ENCODE results near the gene KDM6A.

GRCh38 chrX:45011597-45011996, 138.6 kb downstream of the KDM6A start:
- TF ChIP-seq EP300 (IDR thresholded peaks at IDR 0.05; ENCODE audit: borderline replicate concordance) (no peak), YY1 (IDR thresholded peaks at IDR 0.05; ENCODE audit: low read depth) (no peak), TAF1 (IDR thresholded peaks at IDR 0.05; ENCODE audit: low read depth) (no peak), MAX (IDR thresholded peaks at IDR 0.05) (no peak), REST (IDR thresholded peaks at IDR 0.05; ENCODE audit: low read depth) (no peak), CEBPB (IDR thresholded peaks at IDR 0.05) (no peak), CREB1 (IDR thresholded peaks at IDR 0.05; ENCODE audit: low read depth) (no peak), EGR1 (IDR thresholded peaks at IDR 0.05) (no peak), ZBTB7A (IDR thresholded peaks at IDR 0.05; ENCODE audit: low read depth) (no peak), FOXM1 (IDR thresholded peaks at IDR 0.05; ENCODE audit: borderline replicate concordance, low read depth) (no peak), USF1 (IDR thresholded peaks at IDR 0.05) (no peak), RAD21 (IDR thresholded peaks at IDR 0.05; ENCODE audit: low read depth) (no peak)
